OCI-LY3 (cell line): ENCODE results near the gene LHFPL3.

Experiments
- H2AFZ ChIP-seq: fragments of 200-600, 300-600 bp; shearing (Covaris generic); 2 replicates; pipeline ENCODE4 v1.6.0; 2014; ENCODE audit warnings: antibody characterized with exemption, low read depth, low read length
- H3K27ac ChIP-seq: fragments of 200-600, 300-600 bp; sonication (generic); 2 replicates; pipeline ENCODE4 v1.5.1; 2014; ENCODE audit warnings: mild to moderate bottlenecking, low read length, moderate library complexity, mixed read lengths
- H3K27me3 ChIP-seq: fragments of 200-600, 300-600 bp; sonication (generic); 2 replicates; pipeline ENCODE4 v1.6.1; 2014; ENCODE audit warnings: low read depth, low read length, mixed read lengths
- H3K36me3 ChIP-seq: fragments of 200-600, 300-600 bp; sonication (generic); replicated peaks from 2 replicates; pipeline ENCODE3; 2014; ENCODE audit warnings: low read depth, low read length, mixed read lengths
- H3K4me1 ChIP-seq: fragments of 300-600, 200-600 bp; sonication (generic); 2 replicates; pipeline ENCODE4 v1.6.1; 2014; ENCODE audit warnings: low read length, mixed read lengths
- H3K4me2 ChIP-seq: fragments of 200-600, 300-600 bp; sonication (generic); 2 replicates; pipeline ENCODE4 v1.6.1; 2014; ENCODE audit warnings: low read length, mixed read lengths
- H3K4me3 ChIP-seq: fragments of 300-600, 200-600 bp; sonication (generic); 2 replicates; pipeline ENCODE4 v1.5.1; 2014; ENCODE audit warnings: antibody characterized with exemption, mild to moderate bottlenecking, low read length, moderate library complexity
- H3K79me2 ChIP-seq: fragments of 300-600, 200-600 bp; shearing (Covaris generic); 2 replicates; pipeline ENCODE4 v1.6.1; 2014; ENCODE audit warnings: mild to moderate bottlenecking, low read length, mixed read lengths
- H3K9ac ChIP-seq: fragments of 300-600, 200-600 bp; shearing (Covaris generic); 2 replicates; pipeline ENCODE4 v1.6.0; 2014; ENCODE audit warnings: mild to moderate bottlenecking, low read length, moderate library complexity
- H3K9me3 ChIP-seq: fragments of 200-600, 300-600 bp; shearing (Covaris generic); 2 replicates; pipeline ENCODE4 v1.6.1; 2014; ENCODE audit warnings: low read length, mixed read lengths; ENCODE audit not compliant: insufficient read depth
- H4K20me1 ChIP-seq: fragments of 200-600, 300-600 bp; sonication (generic); 2 replicates; pipeline ENCODE4 v1.6.1; 2016; ENCODE audit warnings: low read length, mixed read lengths; ENCODE audit not compliant: insufficient read depth
- CTCF ChIP-seq: fragments of 200-600, 300-600 bp; sonication (generic); IDR thresholded peaks from 2 replicates; pipeline ENCODE4 v1.5.1; 2014; ENCODE audit warnings: antibody characterized with exemption, low read length, low read depth
- EZH2phosphoT487 ChIP-seq: fragments of 200-600 bp; shearing (Covaris generic); IDR thresholded peaks from 2 replicates; pipeline ENCODE4 v1.6.1; 2018; ENCODE audit warnings: antibody characterized with exemption, mixed run types, low read depth

Gene LHFPL3

GRCh38 chr7:104807671-104808070 is 479.3 kb downstream of the LHFPL3 start:
- Histone ChIP-seq H4K20me1 (no peaks in the 10 kb centered on the region), H2AFZ (no peak overlapping the region), H3K4me2 (peak overlapping the region; percentile 4; the same call in 1 of the 2 replicates), H3K27me3 (no peaks in the 10 kb centered on the region), H3K79me2 (no peaks in the 10 kb centered on the region), H3K4me3 (no peak overlapping the region), H3K4me1 (peaks cover 24% of the 10 kb centered on the region), H3K9me3 (no peaks in the 10 kb centered on the region), H3K36me3 (no peaks in the 10 kb centered on the region), H3K9ac (no peak overlapping the region), H3K27ac (no peak overlapping the region)
- no peak for TF ChIP-seq CTCF
- TF ChIP-seq EZH2phosphoT487, result no peak

- Histone ChIP-seq H3K4me3 (no peak overlapping the region), H3K79me2 (no peaks in the 10 kb centered on the region), H3K9me3 (no peaks in the 10 kb centered on the region), H4K20me1 (no peaks in the 10 kb centered on the region), H2AFZ (no peak overlapping the region), H3K9ac (no peak overlapping the region), H3K4me1 (peaks cover 24% of the 10 kb centered on the region), H3K36me3 (no peaks in the 10 kb centered on the region), H3K27ac (no peak overlapping the region), H3K27me3 (no peaks in the 10 kb centered on the region), H3K4me2 (peak overlapping the region; percentile 31)
- TF ChIP-seq CTCF (no peak), EZH2phosphoT487 (no peak)
Observed at GRCh38 chr7:104809906-104810305, 481.5 kb downstream of the LHFPL3 start.

GRCh38 chr7:104814126-104814525 is 485.7 kb downstream of the LHFPL3 start:
- Histone ChIP-seq H3K27ac (no peak overlapping the region), H3K36me3 (no peaks in the 10 kb centered on the region), H2AFZ (no peak overlapping the region), H3K4me3 (no peak overlapping the region), H3K4me1 (peaks cover 6% of the 10 kb centered on the region), H3K4me2 (no peak overlapping the region), H3K9me3 (no peaks in the 10 kb centered on the region), H3K79me2 (no peaks in the 10 kb centered on the region), H4K20me1 (no peaks in the 10 kb centered on the region), H3K27me3 (no peaks in the 10 kb centered on the region), H3K9ac (no peak overlapping the region)
- TF ChIP-seq EZH2phosphoT487 (no peak), CTCF (no peak)

- Histone ChIP-seq H3K36me3 (no peaks in the 10 kb centered on the region), H3K4me2 (no peak overlapping the region), H3K27ac (no peak overlapping the region), H3K4me1 (peaks cover 7% of the 10 kb centered on the region), H3K27me3 (no peaks in the 10 kb centered on the region), H4K20me1 (no peaks in the 10 kb centered on the region), H3K4me3 (no peak overlapping the region), H2AFZ (no peak overlapping the region), H3K9me3 (no peaks in the 10 kb centered on the region), H3K79me2 (no peaks in the 10 kb centered on the region), H3K9ac (no peak overlapping the region)
- TF ChIP-seq CTCF, result no peak
- TF ChIP-seq EZH2phosphoT487, result no peak
Observed at GRCh38 chr7:104814671-104815400, 486.4 kb downstream of the LHFPL3 start.
